GM12872 (cell line): ENCODE data around the gene OSBPL1A.

Source experiments
- TF ChIP-seq, protein P1 (sequence below): IDR thresholded peaks from 3 replicates; pipeline ENCODE4 v1.5.1; 2011; ENCODE audit warnings: low read depth, mild to moderate bottlenecking, low read length, moderate library complexity; ENCODE audit not compliant: insufficient read depth

OSBPL1A gene

DNA sequence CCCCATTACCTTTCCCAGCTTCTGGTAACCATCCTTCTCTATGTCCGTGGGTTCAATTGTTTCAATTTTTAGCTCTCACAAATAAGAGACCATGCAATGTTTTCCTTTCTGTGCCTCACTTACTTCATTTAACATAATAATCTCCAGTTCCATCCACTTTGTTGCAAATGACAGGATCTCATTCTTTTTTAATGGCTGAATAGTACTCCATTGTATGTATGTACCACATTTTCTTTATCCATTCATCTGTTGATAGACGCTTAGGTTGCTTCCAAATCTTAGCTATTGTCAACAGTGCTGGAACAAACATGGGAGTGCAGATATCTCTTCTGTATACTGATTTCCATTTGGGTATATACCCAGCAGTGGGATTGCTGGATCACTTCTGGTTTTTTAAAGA lies 256.9 kb downstream of the OSBPL1A start:
- TF ChIP-seq, protein P1, sequence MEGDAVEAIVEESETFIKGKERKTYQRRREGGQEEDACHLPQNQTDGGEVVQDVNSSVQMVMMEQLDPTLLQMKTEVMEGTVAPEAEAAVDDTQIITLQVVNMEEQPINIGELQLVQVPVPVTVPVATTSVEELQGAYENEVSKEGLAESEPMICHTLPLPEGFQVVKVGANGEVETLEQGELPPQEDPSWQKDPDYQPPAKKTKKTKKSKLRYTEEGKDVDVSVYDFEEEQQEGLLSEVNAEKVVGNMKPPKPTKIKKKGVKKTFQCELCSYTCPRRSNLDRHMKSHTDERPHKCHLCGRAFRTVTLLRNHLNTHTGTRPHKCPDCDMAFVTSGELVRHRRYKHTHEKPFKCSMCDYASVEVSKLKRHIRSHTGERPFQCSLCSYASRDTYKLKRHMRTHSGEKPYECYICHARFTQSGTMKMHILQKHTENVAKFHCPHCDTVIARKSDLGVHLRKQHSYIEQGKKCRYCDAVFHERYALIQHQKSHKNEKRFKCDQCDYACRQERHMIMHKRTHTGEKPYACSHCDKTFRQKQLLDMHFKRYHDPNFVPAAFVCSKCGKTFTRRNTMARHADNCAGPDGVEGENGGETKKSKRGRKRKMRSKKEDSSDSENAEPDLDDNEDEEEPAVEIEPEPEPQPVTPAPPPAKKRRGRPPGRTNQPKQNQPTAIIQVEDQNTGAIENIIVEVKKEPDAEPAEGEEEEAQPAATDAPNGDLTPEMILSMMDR, result no peak

DNA sequence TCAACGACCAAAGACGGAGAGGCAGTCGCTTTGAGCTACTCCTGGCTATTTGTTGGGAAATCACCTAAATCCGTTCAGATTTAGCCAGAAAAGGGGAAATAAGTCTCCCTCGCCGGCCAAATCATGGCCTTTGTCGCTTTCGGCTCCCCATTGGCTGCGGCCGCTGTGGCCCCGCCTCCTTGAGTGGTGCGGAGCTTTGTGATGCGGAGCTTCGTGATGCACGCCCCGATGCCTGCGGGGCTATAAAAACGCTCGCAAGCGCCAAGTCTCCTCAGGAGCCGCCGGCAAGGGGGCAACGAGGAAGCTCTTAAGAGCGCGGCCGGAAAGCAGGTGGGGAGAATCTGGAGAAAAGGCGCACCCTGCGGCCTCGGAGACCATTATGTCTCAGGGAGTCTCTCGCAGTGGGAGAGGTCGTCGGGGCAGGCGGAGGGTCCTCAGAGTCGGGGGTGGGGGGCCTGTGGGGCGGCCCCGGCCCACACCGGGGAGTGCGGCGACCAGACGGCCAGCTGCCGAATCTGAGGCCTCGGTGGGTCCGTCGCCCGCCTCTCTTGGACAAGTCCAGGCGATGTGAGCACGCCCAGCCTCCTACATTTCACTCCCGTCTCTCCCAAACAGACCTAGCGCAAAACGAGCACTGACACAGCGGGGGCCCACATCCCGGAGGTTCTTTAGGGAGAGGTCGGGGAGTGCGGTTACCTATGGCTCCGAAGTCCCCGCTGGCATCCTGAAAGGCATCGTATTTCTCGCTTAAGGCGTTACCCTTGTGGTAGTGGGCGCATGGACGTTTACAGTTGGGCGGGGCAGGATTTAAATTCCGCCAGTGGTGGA lies 258.6 kb downstream of the OSBPL1A start, which contains the start of gene CABYR:
CABYR (plus strand) TSS at position 274 of the 828 bp plus-strand sequence. CDS start 4,053 bp downstream, outside the sequence.
- TF ChIP-seq, protein P1, result no peak

DNA sequence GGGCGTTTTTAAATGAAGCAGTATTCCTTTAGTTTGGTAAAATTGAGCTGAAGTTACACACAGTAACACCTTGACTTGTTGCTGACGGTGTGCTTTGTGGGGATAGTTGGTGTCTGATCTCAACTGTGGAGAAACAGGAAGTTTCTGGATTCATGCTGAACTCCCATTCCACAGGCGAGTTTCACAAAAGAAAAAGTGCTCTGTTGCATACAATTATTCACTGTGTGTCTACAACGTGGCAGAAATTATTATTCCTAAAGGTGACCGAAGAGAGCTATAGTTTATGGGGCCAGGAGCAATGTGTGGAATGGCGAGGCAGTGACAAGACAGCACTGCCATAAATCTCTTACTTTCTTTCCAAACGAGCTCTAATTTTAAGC lies 259.2 kb downstream of the OSBPL1A start:
- TF ChIP-seq, protein P1, result no peak

DNA sequence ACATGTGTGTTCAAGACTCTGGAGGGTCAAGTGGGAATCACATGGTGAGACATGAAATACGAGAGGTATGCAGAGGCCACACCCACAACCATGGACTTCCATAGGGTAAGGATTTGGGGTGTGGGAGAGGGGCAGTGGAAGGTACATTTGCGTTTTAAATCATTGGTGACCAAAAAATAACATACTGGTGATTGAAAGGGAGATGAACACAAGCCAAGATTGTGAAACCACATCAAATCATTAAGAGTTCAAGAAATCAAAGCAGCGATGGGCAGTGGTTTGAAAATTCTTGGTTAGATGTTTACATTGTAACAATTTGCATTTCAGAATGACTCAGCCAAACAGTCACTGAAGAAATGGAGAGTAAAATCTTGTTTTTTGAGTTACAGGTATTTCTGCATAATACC lies 260.7 kb downstream of the OSBPL1A start:
- TF ChIP-seq, protein P1, result no peak

DNA sequence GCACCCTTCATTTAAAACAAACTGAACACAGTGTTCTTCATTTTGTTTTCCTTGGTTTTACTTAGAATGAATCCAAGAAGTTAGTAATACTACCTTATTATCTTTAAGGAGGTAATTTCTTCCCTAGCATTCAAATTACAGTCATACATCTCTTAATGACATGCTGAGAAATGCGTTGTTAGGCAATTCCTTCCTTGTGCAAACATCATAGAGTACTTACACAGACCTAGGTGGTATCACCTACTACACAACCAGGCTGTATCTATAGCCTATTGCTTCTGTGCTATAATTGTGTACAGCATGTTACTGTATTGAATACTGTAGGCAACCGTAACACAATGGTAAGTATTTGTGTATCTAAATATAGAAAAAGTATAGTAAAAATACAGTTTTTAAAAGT lies 267.1 kb downstream of the OSBPL1A start:
- TF ChIP-seq, protein P1, result no peak

DNA sequence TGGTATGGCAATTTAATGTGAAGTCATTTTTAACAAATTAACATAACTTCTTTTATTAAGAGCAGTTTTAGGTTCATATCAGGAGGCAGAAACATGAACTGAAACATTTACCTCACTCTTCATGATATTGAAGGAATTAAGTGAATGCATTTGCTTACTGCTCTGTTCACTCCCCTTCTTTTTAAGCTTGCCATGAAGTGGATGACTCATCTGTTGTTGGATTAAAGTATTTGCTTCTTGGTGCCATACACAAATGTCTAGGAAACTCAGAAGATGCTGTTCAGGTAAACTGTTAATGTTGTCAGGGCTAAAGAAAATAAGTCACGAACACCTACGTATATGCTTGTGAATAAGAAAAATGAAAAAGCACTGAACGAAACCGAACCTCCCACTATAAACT lies 268.9 kb downstream of the OSBPL1A start:
- TF ChIP-seq, protein P1, result no peak

DNA sequence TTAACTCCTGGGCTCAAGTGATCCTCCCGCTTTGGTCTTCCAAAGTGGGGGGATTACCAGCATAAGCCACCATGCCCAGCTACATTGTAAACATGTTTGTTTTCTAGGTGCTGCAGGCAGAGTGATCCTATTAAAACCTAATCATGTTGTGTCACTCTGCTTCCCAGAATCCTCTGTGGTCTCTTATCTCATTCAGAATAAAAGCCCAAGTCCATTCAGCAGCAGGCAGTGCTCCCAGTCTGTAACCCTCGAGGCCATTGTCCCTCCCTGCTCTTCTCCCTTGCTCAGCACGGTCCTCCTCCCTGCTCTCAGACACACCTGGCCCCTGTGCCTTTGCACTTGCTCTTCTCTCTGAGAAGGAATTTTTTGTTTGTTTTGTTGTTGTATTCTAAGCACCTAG lies 269.9 kb downstream of the OSBPL1A start:
- TF ChIP-seq, protein P1, result no peak
